Gastroesophageal sphincter (tissue), 4 donors: Measurements from ENCODE around the gene ASNS. TPM values are rescaled to one million over a fixed set of nuclear protein-coding genes. Genes with fewer than 3 reads are reported as not detected.
"Not testable (repeated sequence)": the region's sequence is repeated elsewhere in the genome, so short reads cannot be mapped to it uniquely, and the experiment has no call there.

ENCODE experiments used
- ATAC-seq: fragments of 150-250 bp; one replicate; pipeline ENCODE4 v1.9.1; 2016; ENCODE audit warnings: mild to moderate bottlenecking, moderate library complexity
- H3K27ac ChIP-seq, 4 donors: fragments of 200-600 bp; sonication (generic) in 3 of 4; 1 replicate in 3 of 4; 2 replicates in 1 of 4; pipeline ENCODE4 v1.5.1; 2016 to 2019
- H3K27me3 ChIP-seq: fragments of 200-600 bp; sonication (generic); one replicate; pipeline ENCODE4 v1.5.1; 2019
- H3K36me3 ChIP-seq, 2 donors: fragments of 200-600 bp; sonication (generic); one replicate each; pipeline ENCODE4 v1.5.1; 2019; ENCODE audit warnings: control low read depth in 1 of 2
- H3K4me1 ChIP-seq, 3 donors: fragments of 200-600 bp; sonication (generic); 1 replicate in 2 of 3; 2 replicates in 1 of 3; pipeline ENCODE4 v1.5.1; 2016 to 2019; ENCODE audit warnings: control low read depth in 2 of 3
- H3K4me3 ChIP-seq, 2 donors: fragments of 200-600 bp; sonication (generic); one replicate each; pipeline ENCODE4 v1.5.1; 2019; ENCODE audit warnings: mild to moderate bottlenecking in 1 of 2, moderate library complexity in 1 of 2
- H3K9me3 ChIP-seq, 3 donors: fragments of 200-600 bp; sonication (generic); one replicate each; pipeline ENCODE4 v1.5.1; 2017 to 2019; ENCODE audit warnings: control low read depth in 2 of 3
- CTCF ChIP-seq, 4 experiments: fragments of 200-600 bp in 2 of 4; fragments of 450-650 bp in 2 of 4; sonication (generic) in 1 of 4; IDR thresholded peaks; one replicate each; pipeline ENCODE4 v1.5.1; 2017 to 2019; ENCODE audit warnings: antibody characterized with exemption in 4 of 4, mild to moderate bottlenecking in 2 of 4, moderate library complexity in 2 of 4
- EP300 ChIP-seq: sonication (generic); formaldehyde crosslinking; IDR thresholded peaks from one replicate; pipeline ENCODE4 v1.6.1; 2017; ENCODE audit warnings: antibody characterized with exemption, mild to moderate bottlenecking
- POLR2A ChIP-seq, 2 donors: fragments of 450-650 bp; IDR thresholded peaks; one replicate each; pipeline ENCODE4 v1.6.1; 2017; ENCODE audit warnings: antibody characterized with exemption in 2 of 2, mild to moderate bottlenecking in 2 of 2, moderate library complexity in 1 of 2
- POLR2AphosphoS5 ChIP-seq: sonication (generic); formaldehyde crosslinking; IDR thresholded peaks from one replicate; pipeline ENCODE4 v1.6.1; 2017; ENCODE audit warnings: antibody characterized with exemption
- WGBS, 2 donors: methylation state at CpG; one replicate each; pipeline ENCODE4 v1.1.5; 2018; ENCODE audit warnings: low coverage in 1 of 2; 5-methylcytosine and 5-hydroxymethylcytosine counted together
- total RNA-seq, 4 donors: library from RNA; depleted of rRNA; stranded (reverse); fragments of >200 nt; gene quantifications; one replicate each; pipeline ENCODE4 v1.1.0, GENCODE V29; 2016

Gene ASNS
- 10 to 100 TPM; 12.9 to 26.0 (median 19.0) TPM for total RNA-seq

- Histone ChIP-seq H3K4me3 (peak within 1 kb of the TSS; percentile 71 to 83), H3K36me3 (peaks cover 0 to 8% of the 10 kb centered on the region in 2 donors), H3K4me1 (peaks cover 0 to 16% (median 4%) of the 10 kb centered on the region in 3 donors), H3K9me3 (no peaks in the 10 kb centered on the region), H3K27ac (peak within 1 kb of the TSS; percentile 45 to 90 (median 84)), H3K27me3 (no peaks in the 10 kb centered on the region)
- peak; percentile 100 for ATAC-seq
- TF ChIP-seq CTCF (IDR thresholded peaks at IDR 0.05) = no peak
- peak; percentile 41 to 51 for TF ChIP-seq POLR2A (IDR thresholded peaks at IDR 0.05)
- peak; percentile 80 for TF ChIP-seq POLR2AphosphoS5
- no peak for TF ChIP-seq EP300
- 0% methylated on average over 1 to 12 of the region's 58 CpGs for WGBS, 2 donors
Observed at GRCh38 chr7:97872025-97872669, at the start of gene ASNS. Gene ASNS, minus strand, starts transcription at chr7:97872408. Its CDS starts 3,252 bp downstream, at chr7:97869156.

- not testable (repeated sequence) for H3K27me3 ChIP-seq, H3K4me3 ChIP-seq, ATAC-seq, H3K27ac ChIP-seq, H3K9me3 ChIP-seq, H3K4me1 ChIP-seq, H3K36me3 ChIP-seq
- 82% methylated on average over 1 of the region's 4 CpGs; no CpG with 5 or more reads in 1 of the 2 donors for WGBS, 2 donors
Observed at GRCh38 chr7:97921254-97921653, 49.0 kb upstream of the ASNS start.

GRCh38 chr7:97915267-97915666 lies 43.1 kb upstream of the ASNS start:
- WGBS, 2 donors = 87% methylated on average over 3 of the region's 8 CpGs; no CpG with 5 or more reads in 1 of the 2 donors

GRCh38 chr7:97912294-97912693 lies 40.1 kb upstream of the ASNS start:
- not testable (repeated sequence) for H3K27ac ChIP-seq, H3K36me3 ChIP-seq, H3K9me3 ChIP-seq, H3K27me3 ChIP-seq, ATAC-seq, H3K4me3 ChIP-seq, H3K4me1 ChIP-seq
- 63% methylated on average over 1 of the region's 5 CpGs; no CpG with 5 or more reads in 1 of the 2 donors for WGBS, 2 donors

More at GRCh38 chr7:97915267-97915666, 43.1 kb upstream of the ASNS start:
- not testable (repeated sequence) for H3K4me3 ChIP-seq, H3K4me1 ChIP-seq, H3K27me3 ChIP-seq, H3K27ac ChIP-seq, H3K36me3 ChIP-seq, ATAC-seq, H3K9me3 ChIP-seq

- not testable (repeated sequence) for ATAC-seq, H3K27ac ChIP-seq, H3K36me3 ChIP-seq, H3K27me3 ChIP-seq, H3K4me3 ChIP-seq, H3K4me1 ChIP-seq, H3K9me3 ChIP-seq
- 82 to 87% methylated on average over 2 of the region's 2 CpGs for WGBS, 2 donors
Observed at GRCh38 chr7:97896893-97897292, 24.7 kb upstream of the ASNS start.

GRCh38 chr7:97891721-97892120 lies 19.5 kb upstream of the ASNS start:
- ATAC-seq, H3K27ac ChIP-seq, H3K27me3 ChIP-seq, H3K36me3 ChIP-seq, H3K4me3 ChIP-seq, H3K4me1 ChIP-seq: not testable (repeated sequence)
- WGBS, 2 donors = 40% methylated on average over 1 of the region's 4 CpGs; no CpG with 5 or more reads in 1 of the 2 donors
- peaks cover 0 to 18% (median 0%) of the 10 kb centered on the region in 3 donors for H3K9me3 ChIP-seq

- WGBS, 2 donors = 82% methylated on average over 2 of the region's 3 CpGs; no CpG with 5 or more reads in 1 of the 2 donors
- H3K36me3 ChIP-seq, ATAC-seq, H3K27me3 ChIP-seq, H3K4me1 ChIP-seq, H3K27ac ChIP-seq, H3K9me3 ChIP-seq, H3K4me3 ChIP-seq: not testable (repeated sequence)
Observed at GRCh38 chr7:97879527-97879926, 7.3 kb upstream of the ASNS start.

GRCh38 chr7:97874894-97875293 lies 2.7 kb upstream of the ASNS start:
- 54 to 72% methylated on average over 2 to 3 of the region's 4 CpGs for WGBS, 2 donors
- H3K4me3 ChIP-seq, H3K27ac ChIP-seq, H3K36me3 ChIP-seq, H3K27me3 ChIP-seq, ATAC-seq, H3K9me3 ChIP-seq: not testable (repeated sequence)
- peaks cover 0 to 16% (median 4%) of the 10 kb centered on the region in 3 donors for H3K4me1 ChIP-seq
